Activated CD4-positive, alpha-beta T cell treated with anti-CD3 and anti-CD28 coated beads, Interleukin-2, amount 50 U/mL, for 48 hours (primary cell): ENCODE data around the gene SAAL1.
A peak's percentile ranks its signal among the peaks of the same experiment; 100 is the strongest.
"Not testable (repeated sequence)": the region's sequence is repeated elsewhere in the genome, so short reads cannot be mapped to it uniquely, and the experiment has no call there.

Source experiments
- DNase-seq, 2 experiments: peaks; one replicate each; pipeline ENCODE4 v3.0.0-alpha.2; 2020

Gene SAAL1, protein sequence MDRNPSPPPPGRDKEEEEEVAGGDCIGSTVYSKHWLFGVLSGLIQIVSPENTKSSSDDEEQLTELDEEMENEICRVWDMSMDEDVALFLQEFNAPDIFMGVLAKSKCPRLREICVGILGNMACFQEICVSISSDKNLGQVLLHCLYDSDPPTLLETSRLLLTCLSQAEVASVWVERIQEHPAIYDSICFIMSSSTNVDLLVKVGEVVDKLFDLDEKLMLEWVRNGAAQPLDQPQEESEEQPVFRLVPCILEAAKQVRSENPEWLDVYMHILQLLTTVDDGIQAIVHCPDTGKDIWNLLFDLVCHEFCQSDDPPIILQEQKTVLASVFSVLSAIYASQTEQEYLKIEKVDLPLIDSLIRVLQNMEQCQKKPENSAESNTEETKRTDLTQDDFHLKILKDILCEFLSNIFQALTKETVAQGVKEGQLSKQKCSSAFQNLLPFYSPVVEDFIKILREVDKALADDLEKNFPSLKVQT

DNA sequence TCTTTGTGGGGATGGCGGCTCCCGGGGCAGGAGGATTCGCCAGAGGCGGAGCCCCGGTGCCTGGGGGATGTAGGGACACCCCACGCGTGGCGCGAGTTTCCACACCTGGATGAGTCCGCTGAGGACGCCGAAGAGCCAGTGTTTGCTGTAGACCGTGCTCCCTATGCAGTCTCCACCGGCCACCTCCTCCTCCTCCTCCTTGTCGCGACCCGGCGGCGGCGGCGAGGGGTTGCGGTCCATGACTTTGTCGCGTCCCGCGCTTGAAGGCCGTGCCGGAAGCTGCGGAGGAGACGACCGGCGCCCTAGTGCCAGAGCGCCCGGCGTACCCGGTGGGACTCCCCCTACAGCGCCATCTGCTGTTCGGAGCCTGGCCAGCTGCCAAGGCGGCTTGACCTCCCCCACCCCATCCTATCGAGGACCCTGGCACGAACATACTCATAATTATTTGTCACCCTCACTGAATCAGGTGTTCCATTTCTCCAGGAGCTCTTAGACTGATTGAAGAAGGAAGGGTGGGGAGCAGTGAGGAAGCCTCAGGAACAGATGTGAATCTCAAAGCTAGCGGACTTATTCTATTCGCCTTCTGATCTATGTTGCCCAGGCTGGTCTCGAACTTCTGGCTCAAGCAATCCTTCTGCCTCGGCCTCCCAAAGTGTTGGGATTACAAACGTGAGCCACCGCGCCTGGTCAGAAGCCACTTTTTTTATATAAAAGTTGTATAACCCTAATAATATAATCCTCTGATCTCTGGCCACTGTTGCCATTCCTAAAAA, at the start of gene SAAL1:
SAAL1 (minus strand) TSS at position 281 of the 773 bp plus-strand sequence; CDS start at position 240, 41 bp downstream.
- DNase-seq = peak; percentile 93 to 94

DNA sequence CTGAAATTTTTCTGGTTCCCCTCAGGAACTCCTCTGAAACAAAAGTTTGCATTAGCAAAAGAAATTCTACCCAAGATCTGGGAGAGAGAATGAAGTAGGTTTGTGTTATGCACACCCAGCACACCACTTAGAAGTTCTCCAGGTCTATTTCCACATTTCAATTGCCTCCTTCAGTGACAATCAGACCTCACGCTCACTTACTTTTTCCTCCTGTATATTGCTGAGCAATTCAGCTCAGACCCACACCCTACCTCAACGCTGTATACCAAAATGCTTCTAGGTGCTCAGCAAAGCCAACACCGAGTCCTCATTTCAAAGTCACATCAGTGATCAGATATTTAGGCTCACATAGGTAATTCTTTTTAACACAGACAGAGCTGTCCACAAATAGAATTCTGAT, 45.7 kb upstream of the SAAL1 start:
- DNase-seq = no peak

DNA sequence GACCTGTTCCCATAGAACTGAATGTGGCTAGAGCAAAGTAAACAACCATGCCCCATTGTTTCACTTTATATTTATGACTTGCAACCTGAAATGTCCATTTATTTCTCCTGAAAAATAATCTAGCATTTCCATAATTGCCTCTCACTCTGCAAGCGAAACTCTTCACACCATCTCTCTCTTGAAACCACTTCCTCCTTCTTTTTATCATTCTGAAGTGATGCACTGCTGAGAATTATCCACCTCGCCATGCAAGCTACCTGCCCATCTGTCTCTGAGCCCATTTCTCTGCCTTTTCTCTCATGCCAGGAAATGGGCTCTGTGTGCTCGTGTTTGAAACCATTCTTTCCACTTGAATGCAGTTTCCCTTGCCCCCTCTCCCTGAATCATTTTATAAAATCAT, 40.0 kb upstream of the SAAL1 start:
- no peak for DNase-seq

DNA sequence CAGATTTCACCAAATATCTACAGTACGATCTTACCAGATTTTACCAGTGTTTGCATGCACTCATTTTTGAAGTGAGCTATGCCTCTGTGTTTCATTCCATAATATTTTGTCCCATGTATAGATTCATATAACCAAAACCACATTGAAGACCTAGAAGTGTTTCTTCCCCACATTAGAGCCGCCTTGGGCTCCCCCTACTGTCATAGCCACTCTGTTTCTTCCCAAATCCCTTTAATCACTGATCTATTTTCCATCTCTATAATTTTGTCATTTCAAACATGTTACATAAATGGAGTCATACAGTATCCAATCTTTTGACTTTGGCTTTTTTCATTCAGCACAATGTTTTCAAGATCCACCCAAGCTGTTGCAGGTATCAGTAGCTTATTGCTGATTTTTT, 39.1 kb upstream of the SAAL1 start:
- DNase-seq = no peak

DNA sequence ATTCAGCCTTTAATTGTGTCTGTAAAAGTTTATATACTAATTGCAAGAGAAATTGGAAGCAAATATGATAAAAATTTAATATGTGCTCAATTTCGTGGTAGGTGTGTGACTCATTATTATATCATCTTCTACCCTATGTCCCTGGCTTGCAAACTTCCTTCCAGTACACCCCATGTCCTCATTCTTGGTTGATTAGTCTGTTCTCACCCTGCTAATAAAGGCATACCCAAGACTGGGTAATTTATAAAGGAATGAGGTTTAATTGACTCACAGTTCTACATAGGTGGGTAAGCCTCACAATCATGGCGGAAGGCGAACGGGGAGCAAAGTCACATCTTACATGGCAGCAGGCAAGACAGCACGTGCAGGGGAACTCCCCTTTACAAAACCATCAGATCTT, 38.4 kb upstream of the SAAL1 start:
- no peak for DNase-seq

DNA sequence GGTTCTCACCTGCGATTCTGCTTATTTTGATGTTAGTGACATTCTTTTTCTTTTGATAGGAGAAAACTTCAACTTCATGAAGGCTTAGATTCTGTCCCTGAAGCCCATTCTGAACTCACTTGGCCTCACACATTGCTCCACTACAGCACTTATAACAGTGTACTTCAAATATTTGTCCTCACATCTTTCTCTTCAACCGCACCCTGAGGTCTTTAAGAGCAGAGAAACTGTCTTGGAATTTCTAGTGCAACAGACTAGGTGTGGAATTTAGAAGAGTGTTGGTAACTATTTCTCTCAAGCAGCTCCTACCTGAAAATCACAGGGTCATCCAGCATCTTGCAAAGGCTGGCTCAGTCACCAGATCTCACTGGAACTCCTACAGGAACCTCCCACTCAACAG, 34.3 kb upstream of the SAAL1 start:
- no peak for DNase-seq

DNA sequence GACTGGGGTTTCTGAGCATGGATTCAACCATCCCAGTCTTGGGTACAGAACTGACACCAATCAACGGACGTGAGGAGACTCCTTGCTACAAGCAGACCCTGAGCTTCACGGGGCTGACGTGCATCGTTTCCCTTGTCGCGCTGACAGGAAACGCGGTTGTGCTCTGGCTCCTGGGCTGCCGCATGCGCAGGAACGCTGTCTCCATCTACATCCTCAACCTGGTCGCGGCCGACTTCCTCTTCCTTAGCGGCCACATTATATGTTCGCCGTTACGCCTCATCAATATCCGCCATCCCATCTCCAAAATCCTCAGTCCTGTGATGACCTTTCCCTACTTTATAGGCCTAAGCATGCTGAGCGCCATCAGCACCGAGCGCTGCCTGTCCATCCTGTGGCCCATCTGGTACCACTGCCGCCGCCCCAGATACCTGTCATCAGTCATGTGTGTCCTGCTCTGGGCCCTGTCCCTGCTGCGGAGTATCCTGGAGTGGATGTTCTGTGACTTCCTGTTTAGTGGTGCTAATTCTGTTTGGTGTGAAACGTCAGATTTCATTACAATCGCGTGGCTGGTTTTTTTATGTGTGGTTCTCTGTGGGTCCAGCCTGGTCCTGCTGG, 31.4 kb upstream of the SAAL1 start:
- DNase-seq = no peak

DNA sequence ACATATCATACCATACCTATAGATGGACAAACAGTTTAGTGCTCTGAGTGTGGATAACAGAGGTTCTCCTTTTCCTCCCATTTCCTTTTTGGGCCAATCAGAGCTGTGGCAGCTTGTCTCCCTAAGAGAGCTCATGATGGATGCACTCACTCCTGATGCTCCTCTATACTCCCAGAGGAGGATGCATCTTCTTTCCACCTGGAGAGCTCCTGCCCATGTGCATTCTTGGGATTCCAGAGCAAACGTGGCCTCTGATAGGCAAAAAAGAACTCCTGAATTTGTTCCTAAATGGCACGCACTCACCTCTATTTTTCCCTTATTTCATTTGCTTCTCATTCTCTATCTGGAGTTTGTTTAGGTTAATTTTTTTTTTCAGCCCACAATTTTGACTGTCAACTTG, 29.4 kb upstream of the SAAL1 start:
- DNase-seq = no peak

DNA sequence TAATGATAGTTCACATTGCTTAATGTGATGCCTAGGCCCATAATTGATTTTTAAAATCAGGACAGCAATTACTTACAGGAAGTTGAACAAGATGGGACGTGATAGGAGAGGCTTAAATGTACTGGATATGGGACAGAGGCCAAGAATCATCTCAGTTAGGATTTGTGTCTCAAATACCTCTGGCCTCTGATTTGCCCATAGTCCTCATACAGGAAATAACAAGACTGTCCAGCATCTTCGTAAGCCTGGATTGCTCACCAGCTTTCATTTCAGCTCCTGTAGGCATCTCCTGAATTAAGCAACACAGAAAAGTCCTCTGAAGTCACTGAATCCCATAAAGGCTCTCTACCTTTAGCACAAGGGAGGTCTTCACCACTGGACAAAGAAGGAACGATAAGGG, 26.5 kb upstream of the SAAL1 start, which contains the start of gene MRGPRX3:
MRGPRX3 (plus strand) TSS at position 231 of the 400 bp plus-strand sequence. CDS start 4,632 bp downstream, outside the sequence.
- no peak for DNase-seq

DNA sequence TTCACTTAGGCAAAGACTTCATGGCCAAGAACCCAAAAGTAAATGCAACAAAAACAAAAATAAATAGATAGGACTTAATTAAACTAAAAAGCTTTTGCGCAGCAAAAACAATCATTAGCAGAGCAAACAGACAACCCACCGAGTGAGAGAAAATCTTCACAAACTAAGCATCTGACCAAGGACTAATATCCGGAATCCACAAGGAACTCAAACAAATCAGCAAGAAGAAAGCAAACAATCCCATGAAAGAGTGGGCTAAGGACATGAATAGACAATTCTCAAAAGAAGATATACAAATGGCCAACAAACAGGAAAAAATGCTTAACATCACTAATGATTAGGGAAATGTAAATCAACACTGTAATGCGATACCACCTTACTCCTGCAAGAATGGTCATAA, 25.2 kb upstream of the SAAL1 start:
- DNase-seq = not testable (repeated sequence)

DNA sequence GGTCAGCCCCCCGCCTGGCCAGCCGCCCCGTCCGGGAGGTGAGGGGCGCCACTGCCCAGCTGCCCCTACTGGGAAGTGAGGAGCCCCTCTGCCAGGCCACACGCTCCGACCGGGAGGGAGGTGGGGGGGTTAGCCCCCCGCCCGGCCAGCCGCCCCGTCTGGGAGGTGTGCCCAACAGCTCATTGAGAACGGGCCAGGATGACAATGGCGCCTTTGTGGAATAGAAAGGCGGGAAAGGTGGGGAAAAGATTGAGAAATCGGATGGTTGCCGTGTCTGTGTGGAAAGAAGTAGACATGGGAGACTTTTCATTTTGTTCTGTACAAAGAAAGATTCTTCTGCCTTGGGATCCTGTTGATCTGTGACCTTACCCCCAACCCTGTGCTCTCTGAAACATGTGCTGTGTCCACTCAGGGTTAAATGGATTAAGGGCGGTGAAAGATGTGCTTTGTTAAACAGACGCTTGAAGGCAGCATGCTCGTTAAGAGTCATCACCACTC, 15.5 kb upstream of the SAAL1 start:
- DNase-seq = not testable (repeated sequence)

DNA sequence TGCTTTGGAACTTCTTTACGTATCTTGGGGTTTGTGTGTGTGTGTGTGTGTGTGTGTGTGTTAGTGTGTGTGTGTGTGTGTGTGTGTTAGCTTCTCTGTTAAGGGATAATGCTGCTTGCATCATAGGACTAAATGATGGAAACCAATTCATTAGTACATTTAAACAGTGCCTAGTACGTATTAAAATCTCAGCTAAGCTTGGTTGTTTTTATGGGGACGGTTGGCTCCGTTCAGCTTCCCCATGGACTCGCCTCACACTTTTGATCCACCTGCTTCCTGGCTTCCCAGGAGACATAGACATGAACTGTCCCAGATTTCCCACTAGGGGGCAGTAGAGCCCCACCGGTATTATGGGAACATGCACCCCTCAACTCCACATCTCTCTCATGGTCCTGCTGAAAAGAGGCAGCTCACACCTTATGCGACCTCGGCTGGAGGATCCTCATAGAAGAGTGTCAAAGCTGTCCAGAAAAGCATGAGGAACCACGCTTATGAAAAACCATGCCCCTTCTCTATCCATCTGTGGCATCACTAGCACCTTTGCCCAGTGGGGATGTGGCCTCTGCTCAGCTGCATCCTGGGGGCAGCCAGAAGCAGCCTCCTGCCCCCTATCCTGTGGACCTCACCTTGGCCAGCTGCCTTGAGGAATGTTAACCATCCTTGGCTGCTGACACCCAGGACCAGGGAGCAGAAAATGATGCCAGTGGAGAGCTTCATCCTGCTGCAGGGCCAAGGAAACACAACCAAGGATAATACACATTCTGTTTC, 9.7 kb upstream of the SAAL1 start:
- DNase-seq = peak; percentile 59 to 70

DNA sequence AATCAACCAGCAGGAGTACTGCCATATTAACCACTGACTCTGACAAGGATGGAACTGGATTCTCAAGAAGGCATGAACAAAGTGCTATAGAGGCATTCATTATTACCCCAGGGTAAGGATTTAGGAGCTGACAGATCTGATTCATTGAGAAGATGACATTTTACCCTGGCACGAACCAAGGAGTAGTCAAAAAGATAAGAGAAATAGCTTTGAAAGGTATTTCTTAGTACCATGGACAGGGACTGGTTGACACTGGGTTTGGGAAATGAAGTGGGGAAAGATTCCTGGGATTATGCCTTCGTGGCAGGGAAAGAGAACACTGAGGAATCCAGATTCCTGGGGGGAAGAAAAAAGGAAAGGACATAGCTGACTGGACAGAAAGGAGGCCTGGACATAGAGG, 5.1 kb upstream of the SAAL1 start:
- no peak for DNase-seq

DNA sequence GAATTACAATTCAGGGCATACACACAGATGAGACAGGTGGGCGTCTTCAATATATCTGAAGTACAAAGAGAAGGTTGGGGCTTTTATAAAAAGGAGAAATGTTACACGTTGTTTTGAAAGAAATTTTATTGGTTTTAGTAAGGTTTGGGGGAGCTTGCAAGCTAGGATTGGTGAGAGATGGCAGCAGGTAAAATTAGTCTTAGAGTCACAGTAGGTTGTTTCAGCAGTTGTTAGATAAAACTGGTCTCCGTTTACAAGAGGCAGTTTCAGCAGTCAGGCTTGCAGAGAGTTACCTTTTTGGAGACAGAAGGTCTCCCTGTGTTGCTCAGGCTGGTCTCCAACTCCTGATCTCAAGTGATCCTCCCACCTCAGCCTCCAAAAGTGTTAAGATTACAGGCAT, 2.4 kb upstream of the SAAL1 start:
- no peak for DNase-seq

DNA sequence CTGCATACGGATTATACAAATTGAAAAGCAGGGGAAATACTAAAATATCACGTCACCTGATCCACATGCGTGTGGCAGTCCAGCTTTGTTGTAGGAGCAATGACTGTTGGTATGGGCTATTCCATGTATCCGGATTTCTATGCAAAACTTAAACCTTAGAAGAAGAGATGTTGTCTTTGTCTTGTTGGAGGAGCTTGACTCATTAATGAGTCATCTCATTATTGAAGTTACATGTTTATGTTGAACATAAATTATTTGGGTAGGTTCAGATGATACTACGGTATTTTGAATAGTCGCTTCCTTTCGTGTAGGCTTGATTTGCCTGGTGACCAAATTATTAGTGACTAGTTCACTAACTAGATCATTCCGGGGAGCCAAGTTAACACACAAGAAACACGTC, 806 bp upstream of the SAAL1 start:
- DNase-seq = no peak

DNA sequence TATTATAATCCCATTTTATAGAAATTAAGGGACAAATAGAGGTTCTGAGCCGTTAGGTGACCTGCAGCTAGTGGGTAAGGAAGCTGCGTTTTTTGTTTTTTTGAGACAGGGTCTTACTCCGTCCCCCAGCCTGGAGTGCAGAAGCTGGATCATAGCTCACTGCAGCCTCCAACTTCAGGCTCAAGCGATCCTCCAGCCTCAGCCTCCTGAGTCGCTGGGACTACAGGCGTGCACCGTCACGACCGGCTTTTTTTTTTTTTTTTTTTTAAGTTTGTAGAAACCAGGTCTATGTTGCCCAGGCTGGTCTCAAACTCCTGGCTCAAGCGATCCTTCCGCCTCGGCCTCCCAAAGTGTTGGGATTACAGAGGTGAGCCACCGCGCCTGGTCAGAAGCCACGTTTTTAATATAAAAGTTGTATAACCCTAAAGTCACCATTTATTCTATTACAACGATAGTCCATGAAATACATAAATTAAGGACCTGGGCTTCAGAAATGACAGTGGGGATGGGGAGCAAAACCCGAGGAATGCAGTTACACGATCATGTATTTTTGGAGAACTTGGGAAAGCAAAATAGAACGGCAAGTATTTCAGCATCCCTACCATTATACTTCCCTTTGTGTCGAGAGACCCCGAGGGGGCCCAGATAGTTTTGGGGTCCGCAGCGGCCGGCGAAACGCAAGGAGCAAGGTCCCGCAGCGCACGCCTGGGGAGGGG, 638 bp downstream of the SAAL1 start:
- peak in 1 of 2 experiments; percentile 12 for DNase-seq

DNA sequence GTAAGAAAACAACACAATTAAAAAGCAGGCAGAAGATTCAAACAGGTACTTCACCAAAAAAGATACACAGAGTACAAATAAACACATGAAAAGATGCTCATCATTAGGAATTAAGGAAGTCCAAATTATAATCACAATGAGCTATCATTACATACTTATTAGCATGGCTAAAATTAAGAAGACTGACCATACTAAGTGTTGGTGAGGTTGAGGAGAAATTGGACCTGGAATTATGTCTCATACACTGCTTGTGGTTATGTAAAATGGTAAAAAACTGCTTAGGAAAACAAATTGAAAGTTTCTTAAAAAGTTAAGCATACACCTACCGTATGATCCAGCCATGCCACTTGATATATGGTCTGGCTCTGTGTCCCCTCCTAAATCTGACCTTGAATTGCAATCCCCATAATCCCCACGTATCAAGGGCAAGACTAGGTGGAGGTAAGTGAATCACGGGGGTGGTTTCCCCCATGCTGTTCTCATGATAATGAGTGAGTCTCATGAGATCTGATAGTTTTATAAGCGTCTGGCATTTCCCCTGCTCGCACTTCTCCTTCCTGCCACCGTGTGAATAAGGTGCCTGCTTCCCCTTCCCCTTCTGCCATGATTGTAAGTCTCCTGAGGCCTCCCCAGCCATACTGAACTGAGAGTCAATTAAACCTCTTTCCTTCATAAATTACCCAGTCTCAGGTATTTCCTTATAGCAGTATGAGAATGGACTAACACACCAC, 4.8 kb downstream of the SAAL1 start:
- DNase-seq = no peak

DNA sequence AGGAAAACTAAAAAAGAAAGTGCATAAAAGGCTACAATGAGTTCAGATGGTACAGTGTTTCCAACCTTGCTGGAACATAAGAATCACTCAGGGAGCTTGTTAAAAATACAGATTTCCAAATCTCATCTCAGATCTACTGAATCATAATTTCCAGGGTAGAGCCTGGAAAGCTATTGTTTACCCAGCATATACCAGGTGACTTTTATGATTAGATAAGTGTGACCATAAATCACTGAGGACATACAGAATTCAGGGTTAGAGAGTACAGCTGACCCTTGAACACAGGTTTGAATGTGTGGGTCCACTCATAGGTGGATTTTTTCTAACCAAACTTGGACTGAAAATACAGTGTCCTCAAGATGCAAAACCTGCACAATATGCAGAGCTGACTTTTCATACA, 11.9 kb downstream of the SAAL1 start:
- no peak for DNase-seq

DNA sequence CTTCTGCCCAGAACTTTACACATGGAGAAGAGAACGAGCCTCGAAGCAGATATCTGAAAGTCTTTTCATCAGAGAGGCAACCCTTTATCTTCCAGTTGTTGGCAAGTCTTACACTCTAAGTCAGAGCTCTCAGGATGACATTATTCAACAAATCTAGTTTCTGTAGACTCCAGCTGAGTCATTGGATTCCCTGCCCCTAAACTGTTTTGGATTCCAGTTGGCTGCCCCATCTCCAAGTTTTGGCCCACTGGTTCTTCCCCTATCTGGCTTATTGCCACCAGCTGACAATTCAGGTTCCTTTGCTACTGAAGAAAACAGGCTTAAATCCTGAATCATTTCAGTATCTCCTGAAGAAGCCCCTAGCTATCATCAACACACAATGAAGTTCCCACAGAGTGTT, 14.2 kb downstream of the SAAL1 start:
- no peak for DNase-seq

DNA sequence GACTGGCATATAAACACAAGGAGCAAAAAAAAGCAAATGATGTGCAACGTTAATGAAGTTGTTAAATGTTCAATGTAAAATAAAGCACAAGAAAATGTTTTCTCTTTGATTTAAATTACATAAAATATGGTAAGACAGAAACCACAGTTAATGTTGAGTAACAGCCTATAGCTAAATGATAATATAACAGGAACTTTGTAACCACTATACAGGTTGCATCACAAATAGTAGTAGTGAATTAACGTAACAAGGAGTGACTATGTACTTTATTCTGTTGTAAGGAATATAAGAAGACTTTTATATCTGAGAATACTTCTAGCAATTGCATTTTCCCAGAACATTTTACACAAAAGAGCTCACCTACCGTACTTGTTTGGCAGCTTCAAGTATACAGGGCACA, 16.9 kb downstream of the SAAL1 start:
- DNase-seq = no peak

DNA sequence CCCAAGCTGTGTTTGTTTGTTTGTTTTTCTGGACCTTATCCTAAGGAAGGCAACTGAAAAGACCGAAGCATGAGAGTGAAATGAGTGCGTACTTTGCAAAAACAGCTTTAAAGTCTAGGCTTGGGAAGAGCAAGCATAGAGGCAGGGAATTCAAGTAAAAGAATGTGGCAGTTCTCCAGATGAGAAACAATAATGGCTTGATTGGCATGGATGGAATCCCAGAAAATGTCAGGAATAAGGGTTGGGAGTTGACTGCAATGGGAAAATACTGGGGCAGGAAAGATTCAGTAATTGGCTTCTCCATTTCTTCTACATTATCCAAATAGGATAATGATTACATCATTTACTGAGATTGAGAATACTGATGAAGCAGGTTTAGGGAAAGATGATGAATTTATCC, 17.5 kb downstream of the SAAL1 start:
- no peak for DNase-seq
